Gastroesophageal sphincter (tissue), 4 donors: Measurements from ENCODE around the gene TMPRSS11D. TPM values are rescaled to one million over a fixed set of nuclear protein-coding genes. Genes with fewer than 3 reads are reported as not detected.

Experiments
- ATAC-seq: fragments of 150-250 bp; one replicate; pipeline ENCODE4 v1.9.1; 2016; ENCODE audit warnings: mild to moderate bottlenecking, moderate library complexity
- H3K27ac ChIP-seq, 4 donors: fragments of 200-600 bp; sonication (generic) in 3 of 4; 1 replicate in 3 of 4; 2 replicates in 1 of 4; pipeline ENCODE4 v1.5.1; 2016 to 2019
- H3K27me3 ChIP-seq: fragments of 200-600 bp; sonication (generic); one replicate; pipeline ENCODE4 v1.5.1; 2019
- H3K36me3 ChIP-seq, 2 donors: fragments of 200-600 bp; sonication (generic); one replicate each; pipeline ENCODE4 v1.5.1; 2019; ENCODE audit warnings: control low read depth in 1 of 2
- H3K4me1 ChIP-seq, 3 donors: fragments of 200-600 bp; sonication (generic); 1 replicate in 2 of 3; 2 replicates in 1 of 3; pipeline ENCODE4 v1.5.1; 2016 to 2019; ENCODE audit warnings: control low read depth in 2 of 3
- H3K4me3 ChIP-seq, 2 donors: fragments of 200-600 bp; sonication (generic); one replicate each; pipeline ENCODE4 v1.5.1; 2019; ENCODE audit warnings: mild to moderate bottlenecking in 1 of 2, moderate library complexity in 1 of 2
- H3K9me3 ChIP-seq, 3 donors: fragments of 200-600 bp; sonication (generic); one replicate each; pipeline ENCODE4 v1.5.1; 2017 to 2019; ENCODE audit warnings: control low read depth in 2 of 3
- EP300 ChIP-seq: sonication (generic); formaldehyde crosslinking; IDR thresholded peaks from one replicate; pipeline ENCODE4 v1.6.1; 2017; ENCODE audit warnings: antibody characterized with exemption, mild to moderate bottlenecking
- POLR2A ChIP-seq, 2 donors: fragments of 450-650 bp; IDR thresholded peaks; one replicate each; pipeline ENCODE4 v1.6.1; 2017; ENCODE audit warnings: antibody characterized with exemption in 2 of 2, mild to moderate bottlenecking in 2 of 2, moderate library complexity in 1 of 2
- POLR2AphosphoS5 ChIP-seq: sonication (generic); formaldehyde crosslinking; IDR thresholded peaks from one replicate; pipeline ENCODE4 v1.6.1; 2017; ENCODE audit warnings: antibody characterized with exemption
- WGBS, 2 donors: methylation state at CpG; one replicate each; pipeline ENCODE4 v1.1.5; 2018; ENCODE audit warnings: low coverage in 1 of 2; 5-methylcytosine and 5-hydroxymethylcytosine counted together
- total RNA-seq, 4 donors: library from RNA; depleted of rRNA; stranded (reverse); fragments of >200 nt; gene quantifications; one replicate each; pipeline ENCODE4 v1.1.0, GENCODE V29; 2016
- TF ChIP-seq, protein P1 (sequence below), 4 experiments: fragments of 200-600 bp in 2 of 4; fragments of 450-650 bp in 2 of 4; sonication (generic) in 1 of 4; IDR thresholded peaks; one replicate each; pipeline ENCODE4 v1.5.1; 2017 to 2019; ENCODE audit warnings: antibody characterized with exemption in 4 of 4, mild to moderate bottlenecking in 2 of 4, moderate library complexity in 2 of 4

Gene TMPRSS11D
- total RNA-seq, 4 donors from 2014 or later = 0.27 to 17.6 (median 1.2) TPM

GRCh38 chr4:67820903-67821302, 62.9 kb downstream of the TMPRSS11D start:
- Histone ChIP-seq H3K9me3 (no peaks in the 10 kb centered on the region), H3K27me3 (no peaks in the 10 kb centered on the region), H3K36me3 (no peaks in the 10 kb centered on the region), H3K27ac (no peak overlapping the region), H3K4me3 (no peak overlapping the region), H3K4me1 (no peaks in the 10 kb centered on the region)
- TF ChIP-seq POLR2AphosphoS5 (no peak), EP300 (no peak), POLR2A (IDR thresholded peaks at IDR 0.05) (no peak)
- TF ChIP-seq, protein P1, sequence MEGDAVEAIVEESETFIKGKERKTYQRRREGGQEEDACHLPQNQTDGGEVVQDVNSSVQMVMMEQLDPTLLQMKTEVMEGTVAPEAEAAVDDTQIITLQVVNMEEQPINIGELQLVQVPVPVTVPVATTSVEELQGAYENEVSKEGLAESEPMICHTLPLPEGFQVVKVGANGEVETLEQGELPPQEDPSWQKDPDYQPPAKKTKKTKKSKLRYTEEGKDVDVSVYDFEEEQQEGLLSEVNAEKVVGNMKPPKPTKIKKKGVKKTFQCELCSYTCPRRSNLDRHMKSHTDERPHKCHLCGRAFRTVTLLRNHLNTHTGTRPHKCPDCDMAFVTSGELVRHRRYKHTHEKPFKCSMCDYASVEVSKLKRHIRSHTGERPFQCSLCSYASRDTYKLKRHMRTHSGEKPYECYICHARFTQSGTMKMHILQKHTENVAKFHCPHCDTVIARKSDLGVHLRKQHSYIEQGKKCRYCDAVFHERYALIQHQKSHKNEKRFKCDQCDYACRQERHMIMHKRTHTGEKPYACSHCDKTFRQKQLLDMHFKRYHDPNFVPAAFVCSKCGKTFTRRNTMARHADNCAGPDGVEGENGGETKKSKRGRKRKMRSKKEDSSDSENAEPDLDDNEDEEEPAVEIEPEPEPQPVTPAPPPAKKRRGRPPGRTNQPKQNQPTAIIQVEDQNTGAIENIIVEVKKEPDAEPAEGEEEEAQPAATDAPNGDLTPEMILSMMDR (IDR thresholded peaks at IDR 0.05) = no peak
- ATAC-seq = no peak
- WGBS, 2 donors = 83 to 95% methylated on average over 2 of the region's 2 CpGs

DNA sequence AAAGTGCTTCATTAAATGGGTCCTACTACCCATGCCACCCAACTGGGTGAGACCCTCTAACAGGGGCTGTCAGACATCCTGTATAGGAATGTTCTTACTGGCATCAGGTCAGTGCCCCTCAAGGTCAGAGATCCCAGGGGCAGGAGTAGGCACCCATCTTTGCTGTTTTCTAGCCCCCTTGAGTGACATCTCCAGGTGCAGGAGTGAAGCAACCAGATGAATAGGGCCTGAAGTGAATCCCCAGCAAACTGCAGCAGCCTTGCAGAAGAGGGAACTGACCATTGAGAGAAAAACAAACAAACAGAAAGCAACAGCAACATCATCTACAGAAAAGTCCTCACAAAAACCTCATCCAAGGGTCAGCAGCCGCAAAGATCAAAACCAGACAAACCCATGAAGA, 73.8 kb downstream of the TMPRSS11D start:
- Histone ChIP-seq H3K27me3 (no peaks in the 10 kb centered on the region), H3K4me1 (no peaks in the 10 kb centered on the region), H3K36me3 (peaks cover 0 to 9% of the 10 kb centered on the region in 2 donors), H3K9me3 (peaks cover 0 to 21% (median 0%) of the 10 kb centered on the region in 3 donors), H3K4me3 (no peak overlapping the region), H3K27ac (no peak overlapping the region)
- TF ChIP-seq POLR2AphosphoS5 (no peak), POLR2A (IDR thresholded peaks at IDR 0.05) (no peak)
- TF ChIP-seq, protein P1 (IDR thresholded peaks at IDR 0.05) = no peak
- 75 to 100% methylated on average over 1 of the region's 1 CpG for WGBS, 2 donors
- ATAC-seq = no peak

GRCh38 chr4:67809502-67809901, 74.3 kb downstream of the TMPRSS11D start:
- ATAC-seq = no peak
- no peak for TF ChIP-seq POLR2AphosphoS5
- TF ChIP-seq, protein P1 (IDR thresholded peaks at IDR 0.05) = no peak
- no peak for TF ChIP-seq EP300
- no peak for TF ChIP-seq POLR2A (IDR thresholded peaks at IDR 0.05)
- Histone ChIP-seq H3K4me3 (no peak overlapping the region), H3K27me3 (no peaks in the 10 kb centered on the region), H3K9me3 (peaks cover 0 to 19% (median 0%) of the 10 kb centered on the region in 3 donors), H3K36me3 (peaks cover 0 to 9% of the 10 kb centered on the region in 2 donors), H3K27ac (no peak overlapping the region), H3K4me1 (no peaks in the 10 kb centered on the region)
- WGBS, 2 donors = no CpG with 5 or more reads among the region's 7 CpGs

GRCh38 chr4:67796810-67797209, 87.0 kb downstream of the TMPRSS11D start:
- H3K4me3 ChIP-seq = no peak overlapping the region
- no peak for ATAC-seq
- H3K27ac ChIP-seq = no peak overlapping the region
- TF ChIP-seq POLR2A (IDR thresholded peaks at IDR 0.05) (no peak), EP300 (no peak), POLR2AphosphoS5 (no peak)
- TF ChIP-seq, protein P1 (IDR thresholded peaks at IDR 0.05) = no peak
- no peaks in the 10 kb centered on the region for H3K9me3 ChIP-seq
- H3K27me3 ChIP-seq = no peaks in the 10 kb centered on the region
- H3K4me1 ChIP-seq = no peaks in the 10 kb centered on the region
- no peaks in the 10 kb centered on the region for H3K36me3 ChIP-seq

DNA sequence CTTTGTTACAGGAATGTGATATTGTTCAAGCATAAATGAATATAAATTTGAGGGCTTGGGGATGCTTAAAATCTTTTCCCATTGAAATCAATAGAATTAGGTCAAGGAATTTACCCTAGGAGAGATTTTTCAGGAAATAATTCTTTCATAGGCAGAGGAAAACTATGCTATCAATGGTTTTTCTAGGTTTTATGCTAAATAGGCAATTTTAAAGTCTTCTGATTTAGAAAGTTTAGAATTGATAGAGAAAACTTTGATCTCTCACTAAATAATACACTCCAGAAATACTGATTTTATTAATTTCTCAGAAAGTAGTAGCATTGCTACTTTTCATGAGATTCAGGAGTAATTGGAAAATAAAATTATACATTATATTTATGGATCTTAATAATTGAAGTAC, 93.1 kb downstream of the TMPRSS11D start:
- TF ChIP-seq POLR2A (IDR thresholded peaks at IDR 0.05) = no peak
- no peak for TF ChIP-seq EP300

GRCh38 chr4:67787311-67787710, 96.5 kb downstream of the TMPRSS11D start:
- ATAC-seq = no peak

More for the DNA sequence above, 93.1 kb downstream of the TMPRSS11D start:
- no peaks in the 10 kb centered on the region for H3K4me1 ChIP-seq
- no peak overlapping the region for H3K27ac ChIP-seq
- no peaks in the 10 kb centered on the region for H3K27me3 ChIP-seq
- H3K9me3 ChIP-seq = no peaks in the 10 kb centered on the region
- no peak overlapping the region for H3K4me3 ChIP-seq
- no peak for ATAC-seq
- no peaks in the 10 kb centered on the region for H3K36me3 ChIP-seq

More at GRCh38 chr4:67787311-67787710, 96.5 kb downstream of the TMPRSS11D start:
- no peak overlapping the region for H3K4me3 ChIP-seq
- H3K4me1 ChIP-seq = no peaks in the 10 kb centered on the region
- no peaks in the 10 kb centered on the region for H3K36me3 ChIP-seq
- no peak overlapping the region for H3K27ac ChIP-seq
- 86 to 88% methylated on average over 1 to 2 of the region's 2 CpGs for WGBS, 2 donors
- H3K27me3 ChIP-seq = no peaks in the 10 kb centered on the region
- no peaks in the 10 kb centered on the region for H3K9me3 ChIP-seq
- TF ChIP-seq EP300 (no peak), POLR2A (IDR thresholded peaks at IDR 0.05) (no peak), POLR2AphosphoS5 (no peak)
- TF ChIP-seq, protein P1 (IDR thresholded peaks at IDR 0.05) = no peak
